Calu3 (cell line): ENCODE data around the gene HTR7. TPM values are rescaled to one million over a fixed set of nuclear protein-coding genes. Genes with fewer than 3 reads are reported as not detected.

Experiments used
- BruUV-seq: library from RNA; stranded (reverse); fragments of 400-500 nt; replicated peaks from 2 replicates; lab custom pipeline; 2021; lab: Mats Ljungman, UMichigan
- CTCF ChIA-PET: fragments of 300-600 bp; sonication (Branson Sonifier 250); formaldehyde crosslinking; loops from one replicate; lab custom pipeline; 2022; ENCODE audit warnings: antibody characterized with exemption; lab: Charles Lee
- DNase-seq: peaks from one replicate; pipeline ENCODE4 v3.0.0; 2022
- H3K27ac Mint-ChIP-seq: one replicate; pipeline ENCODE4 v1.8.0; 2022; ENCODE audit warnings: mixed read lengths; ENCODE audit not compliant: unreplicated experiment
- H3K27me3 Mint-ChIP-seq: one replicate; pipeline ENCODE4 v1.8.0; 2022; ENCODE audit warnings: mixed read lengths; ENCODE audit not compliant: unreplicated experiment
- H3K36me3 Mint-ChIP-seq: one replicate; pipeline ENCODE4 v1.8.0; 2022; ENCODE audit warnings: mild to moderate bottlenecking, moderate library complexity, mixed read lengths; ENCODE audit not compliant: insufficient read depth, unreplicated experiment
- H3K4me1 Mint-ChIP-seq: one replicate; pipeline ENCODE4 v1.8.0; 2022; ENCODE audit warnings: mild to moderate bottlenecking, low read depth, mixed read lengths; ENCODE audit not compliant: unreplicated experiment
- H3K4me3 Mint-ChIP-seq: one replicate; pipeline ENCODE4 v1.8.0; 2022; ENCODE audit warnings: mild to moderate bottlenecking, low read depth, moderate library complexity, mixed read lengths; ENCODE audit not compliant: unreplicated experiment
- H3K9me3 Mint-ChIP-seq: one replicate; pipeline ENCODE4 v1.8.0; 2022; ENCODE audit warnings: low read depth, mixed read lengths; ENCODE audit not compliant: unreplicated experiment
- intact Hi-C: fragments of 100-400 bp; cut with micrococcal nuclease; formaldehyde crosslinking; loops from one replicate; pipeline ENCODE4 v1.10.0; 2022; ENCODE audit not compliant: unreplicated experiment
- total RNA-seq: library from RNA; stranded (reverse); gene quantifications from 2 replicates; pipeline ENCODE4 v1.2.3, GENCODE V29; 2022
- TF ChIP-seq, protein P1 (sequence below): fragments of 200-600 bp; IDR thresholded peaks from one replicate; pipeline ENCODE4 v1.8.0; 2022; ENCODE audit warnings: antibody characterized with exemption; ENCODE audit not compliant: unreplicated experiment

Gene HTR7
- total RNA-seq, 1 experiment from 2014 or later, result 0.12 TPM

DNA sequence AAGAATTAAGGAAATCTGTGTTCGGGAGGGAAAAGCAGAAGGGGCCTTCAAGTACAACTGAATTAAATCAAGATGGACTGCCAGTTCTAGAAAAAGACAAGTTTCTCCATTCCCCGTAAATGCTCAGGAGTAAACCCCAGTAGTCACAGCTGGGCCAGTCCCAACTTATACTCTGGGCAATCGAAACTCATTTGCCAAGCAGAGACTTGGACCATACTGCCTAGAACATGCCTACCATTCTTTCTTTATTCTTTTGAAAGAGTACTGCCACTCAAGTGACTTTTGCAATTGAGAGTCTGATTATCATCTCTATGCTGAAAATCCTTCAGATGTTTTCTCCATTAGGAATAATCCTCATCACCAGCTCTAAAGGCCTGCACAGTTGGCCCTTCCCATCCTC lies 35.4 kb upstream of the HTR7 start:
- CTCF ChIA-PET, result interaction anchor here (0.7 kb wide), 1 partner anchor 166 kb away, joined by 3 read pairs; no protein-coding TSS in a partner anchor
- intact Hi-C loops, result no loop called here
- TF ChIP-seq, protein P1, sequence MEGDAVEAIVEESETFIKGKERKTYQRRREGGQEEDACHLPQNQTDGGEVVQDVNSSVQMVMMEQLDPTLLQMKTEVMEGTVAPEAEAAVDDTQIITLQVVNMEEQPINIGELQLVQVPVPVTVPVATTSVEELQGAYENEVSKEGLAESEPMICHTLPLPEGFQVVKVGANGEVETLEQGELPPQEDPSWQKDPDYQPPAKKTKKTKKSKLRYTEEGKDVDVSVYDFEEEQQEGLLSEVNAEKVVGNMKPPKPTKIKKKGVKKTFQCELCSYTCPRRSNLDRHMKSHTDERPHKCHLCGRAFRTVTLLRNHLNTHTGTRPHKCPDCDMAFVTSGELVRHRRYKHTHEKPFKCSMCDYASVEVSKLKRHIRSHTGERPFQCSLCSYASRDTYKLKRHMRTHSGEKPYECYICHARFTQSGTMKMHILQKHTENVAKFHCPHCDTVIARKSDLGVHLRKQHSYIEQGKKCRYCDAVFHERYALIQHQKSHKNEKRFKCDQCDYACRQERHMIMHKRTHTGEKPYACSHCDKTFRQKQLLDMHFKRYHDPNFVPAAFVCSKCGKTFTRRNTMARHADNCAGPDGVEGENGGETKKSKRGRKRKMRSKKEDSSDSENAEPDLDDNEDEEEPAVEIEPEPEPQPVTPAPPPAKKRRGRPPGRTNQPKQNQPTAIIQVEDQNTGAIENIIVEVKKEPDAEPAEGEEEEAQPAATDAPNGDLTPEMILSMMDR, result no peak
- BruUV-seq, result no TSS peak
- H3K36me3 Mint-ChIP-seq, result no peaks in the 10 kb centered on the region
- no peak for DNase-seq
- H3K27me3 Mint-ChIP-seq, result no peaks in the 10 kb centered on the region
- H3K4me3 Mint-ChIP-seq, result no peak overlapping the region
- H3K4me1 Mint-ChIP-seq, result no peaks in the 10 kb centered on the region
- H3K27ac Mint-ChIP-seq, result peak overlapping the region; percentile 56
- no peaks in the 10 kb centered on the region for H3K9me3 Mint-ChIP-seq

DNA sequence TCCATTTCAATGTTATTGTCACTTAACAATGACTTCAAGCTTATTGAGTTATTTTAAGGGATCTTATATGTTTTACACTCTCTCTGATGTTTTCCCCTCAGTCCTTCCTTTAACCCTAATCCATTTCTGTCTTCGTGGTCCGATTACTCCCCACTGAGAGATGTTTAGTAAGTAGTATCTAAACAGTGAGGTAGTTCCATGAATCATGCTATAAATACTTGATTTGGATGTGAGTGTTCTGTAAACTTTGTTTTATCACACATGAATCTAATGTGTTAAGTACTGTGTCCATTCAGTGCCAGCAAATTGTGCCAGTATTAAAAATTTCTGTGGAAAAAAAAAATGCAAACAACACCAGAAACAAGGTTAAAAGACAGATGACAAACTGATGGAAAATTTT lies 32.5 kb upstream of the HTR7 start:
- intact Hi-C loops, result no loop called here
- TF ChIP-seq, protein P1, result no peak
- CTCF ChIA-PET, result no interaction called here
- Mint-ChIP-seq H3K27me3 (no peaks in the 10 kb centered on the region), H3K36me3 (peaks cover 7% of the 10 kb centered on the region), H3K4me3 (no peak overlapping the region), H3K9me3 (no peaks in the 10 kb centered on the region), H3K27ac (no peak overlapping the region), H3K4me1 (no peaks in the 10 kb centered on the region)
- DNase-seq, result no peak
- no TSS peak for BruUV-seq

DNA sequence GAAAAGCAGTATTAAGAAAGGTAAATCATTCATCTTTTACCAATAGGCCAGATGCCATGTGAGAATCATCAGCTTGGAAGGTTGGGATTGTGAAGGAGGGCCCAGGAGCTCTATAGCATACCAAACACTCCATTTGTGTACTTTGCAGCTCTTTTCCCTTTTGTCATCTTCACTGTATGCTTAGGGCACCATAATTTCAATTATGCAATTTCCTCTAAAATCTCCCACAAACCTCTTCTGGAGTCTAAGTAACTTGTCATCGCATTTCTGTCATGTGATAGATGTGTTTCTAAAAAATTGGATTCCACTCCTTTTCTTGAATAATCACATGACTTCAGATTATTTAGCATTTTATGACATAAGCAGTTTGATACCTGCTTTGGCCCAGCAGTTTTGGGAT lies 31.8 kb upstream of the HTR7 start:
- BruUV-seq, result no TSS peak
- CTCF ChIA-PET, result interaction anchor here (0.7 kb wide), 1 partner anchor 295 kb away, joined by 7 read pairs; no protein-coding TSS in a partner anchor
- H3K27me3 Mint-ChIP-seq, result no peaks in the 10 kb centered on the region
- H3K27ac Mint-ChIP-seq, result no peak overlapping the region
- peaks cover 7% of the 10 kb centered on the region for H3K36me3 Mint-ChIP-seq
- TF ChIP-seq, protein P1, result no peak
- no peaks in the 10 kb centered on the region for H3K9me3 Mint-ChIP-seq
- intact Hi-C loops, result loop anchor here (10.0 kb wide), 2 partner anchors 365 to 485 kb away; no protein-coding TSS in a partner anchor
- H3K4me1 Mint-ChIP-seq, result no peaks in the 10 kb centered on the region
- no peak for DNase-seq
- H3K4me3 Mint-ChIP-seq, result no peak overlapping the region

DNA sequence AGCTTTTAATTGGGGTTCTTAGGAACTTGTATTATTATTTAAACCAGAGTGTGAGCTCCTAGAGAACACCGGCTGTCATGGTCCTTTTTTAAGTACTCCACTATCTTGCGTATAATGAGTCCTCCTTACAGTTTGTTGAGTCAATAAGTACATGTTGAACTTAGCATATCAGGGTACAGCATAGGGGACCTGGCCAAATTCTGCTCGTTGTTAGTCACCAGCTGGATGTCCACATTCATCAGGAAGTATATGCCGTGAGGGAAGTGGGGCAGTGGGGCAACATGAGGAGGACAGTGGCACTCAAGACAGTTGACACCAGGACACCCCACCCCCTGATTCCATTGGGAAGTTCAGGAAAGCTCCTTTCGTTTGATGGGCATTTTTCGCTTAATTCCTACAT lies 30.5 kb upstream of the HTR7 start:
- Mint-ChIP-seq H3K27me3 (no peaks in the 10 kb centered on the region), H3K9me3 (no peaks in the 10 kb centered on the region), H3K4me1 (no peaks in the 10 kb centered on the region), H3K27ac (no peak overlapping the region), H3K4me3 (no peak overlapping the region), H3K36me3 (peaks cover 7% of the 10 kb centered on the region)
- no TSS peak for BruUV-seq
- DNase-seq, result no peak
- CTCF ChIA-PET, result interaction anchor here (0.7 kb wide), 1 partner anchor 17 kb away, joined by 3 read pairs; the partner anchor contains the start of gene RPP30
- intact Hi-C loops, result loop anchor here (10.0 kb wide), 2 partner anchors 366 to 486 kb away; no protein-coding TSS in a partner anchor
- TF ChIP-seq, protein P1, result no peak
